Cardiac muscle cell (in vitro differentiated cells and primary cell): Measurements from ENCODE around the gene HIPK3. TPM values are rescaled to one million over a fixed set of nuclear protein-coding genes. Genes with fewer than 3 reads are reported as not detected.

Experiments used
- DNase-seq, 2 donors: peaks; one replicate each; pipeline versions ENCODE4 v3.0.0 to v3.0.0-alpha.2; 2010 to 2017; ENCODE audit warnings: low read depth in 1 of 2, low spot score in 1 of 2
- H3K27ac ChIP-seq: fragments of 200-600 bp; sonication (generic); 2 replicates; pipeline ENCODE4 v1.5.1; 2016
- H3K27me3 ChIP-seq: fragments of 200-600 bp; sonication (generic); 2 replicates; pipeline ENCODE4 v1.6.0; 2016; ENCODE audit warnings: control low read depth
- H3K36me3 ChIP-seq: fragments of 200-600 bp; sonication (generic); 2 replicates; pipeline ENCODE4 v1.5.1; 2016; ENCODE audit warnings: control low read depth
- H3K4me1 ChIP-seq: fragments of 200-600 bp; sonication (generic); 2 replicates; pipeline ENCODE4 v1.8.1; 2017; ENCODE audit warnings: low read depth, mild to moderate bottlenecking, mixed run types
- H3K4me3 ChIP-seq: fragments of 200-600 bp; sonication (generic); 2 replicates; pipeline ENCODE4 v1.5.1; 2016; ENCODE audit warnings: mild to moderate bottlenecking
- H3K9me3 ChIP-seq: fragments of 200-600 bp; sonication (generic); 2 replicates; pipeline ENCODE4 v1.5.1; 2017; ENCODE audit warnings: low read depth, mild to moderate bottlenecking, control low read depth
- polyA plus RNA-seq: library from polyadenylated mRNA; unstranded; fragments of >200 nt; fragmentation: Nextera tagmentation; extraction: Ambion mirVana; gene quantifications from 2 replicates; pipeline ENCODE4 v1.2.1, GENCODE V29; 2016
- total RNA-seq: library from RNA; depleted of rRNA; stranded (reverse); fragments of >200 nt; gene quantifications from 2 replicates; pipeline ENCODE4 v1.2.3, GENCODE V29; 2016
- TF ChIP-seq, protein P1 (sequence below): IDR thresholded peaks from 2 replicates; pipeline ENCODE4 v1.5.1; 2012; ENCODE audit warnings: low read depth, mild to moderate bottlenecking, low read length

The HIPK3 gene
- total and polyA plus RNA-seq, 2 experiments from 2014 or later: 56.6 to 179 TPM

DNA sequence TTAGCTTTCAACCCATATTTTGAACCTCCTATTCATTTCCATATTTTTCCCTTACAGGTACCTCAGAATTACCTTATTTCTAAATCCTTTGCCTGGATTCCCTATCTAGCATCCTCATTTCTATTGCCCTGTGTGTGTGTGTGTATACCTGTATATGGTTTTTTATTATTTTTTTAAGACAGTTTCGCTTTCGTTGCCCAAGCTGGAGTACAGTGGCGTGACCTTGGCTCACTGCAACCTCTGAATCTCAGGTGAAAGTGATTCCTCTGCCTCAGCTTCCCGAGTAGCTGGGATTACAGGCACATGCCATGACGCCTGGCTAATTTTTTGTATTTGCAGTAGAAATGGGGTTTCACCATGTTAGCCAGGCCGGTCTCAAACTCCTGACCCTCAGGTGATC, 12.6 kb downstream of the HIPK3 start:
- TF ChIP-seq, protein P1, sequence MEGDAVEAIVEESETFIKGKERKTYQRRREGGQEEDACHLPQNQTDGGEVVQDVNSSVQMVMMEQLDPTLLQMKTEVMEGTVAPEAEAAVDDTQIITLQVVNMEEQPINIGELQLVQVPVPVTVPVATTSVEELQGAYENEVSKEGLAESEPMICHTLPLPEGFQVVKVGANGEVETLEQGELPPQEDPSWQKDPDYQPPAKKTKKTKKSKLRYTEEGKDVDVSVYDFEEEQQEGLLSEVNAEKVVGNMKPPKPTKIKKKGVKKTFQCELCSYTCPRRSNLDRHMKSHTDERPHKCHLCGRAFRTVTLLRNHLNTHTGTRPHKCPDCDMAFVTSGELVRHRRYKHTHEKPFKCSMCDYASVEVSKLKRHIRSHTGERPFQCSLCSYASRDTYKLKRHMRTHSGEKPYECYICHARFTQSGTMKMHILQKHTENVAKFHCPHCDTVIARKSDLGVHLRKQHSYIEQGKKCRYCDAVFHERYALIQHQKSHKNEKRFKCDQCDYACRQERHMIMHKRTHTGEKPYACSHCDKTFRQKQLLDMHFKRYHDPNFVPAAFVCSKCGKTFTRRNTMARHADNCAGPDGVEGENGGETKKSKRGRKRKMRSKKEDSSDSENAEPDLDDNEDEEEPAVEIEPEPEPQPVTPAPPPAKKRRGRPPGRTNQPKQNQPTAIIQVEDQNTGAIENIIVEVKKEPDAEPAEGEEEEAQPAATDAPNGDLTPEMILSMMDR: no peak
- Histone ChIP-seq H3K27me3 (no peaks in the 10 kb centered on the region), H3K9me3 (no peaks in the 10 kb centered on the region), H3K36me3 (no peaks in the 10 kb centered on the region), H3K27ac (peak overlapping the region; percentile 72), H3K4me1 (peaks cover 25% of the 10 kb centered on the region), H3K4me3 (no peak overlapping the region)
- DNase-seq: no peak

DNA sequence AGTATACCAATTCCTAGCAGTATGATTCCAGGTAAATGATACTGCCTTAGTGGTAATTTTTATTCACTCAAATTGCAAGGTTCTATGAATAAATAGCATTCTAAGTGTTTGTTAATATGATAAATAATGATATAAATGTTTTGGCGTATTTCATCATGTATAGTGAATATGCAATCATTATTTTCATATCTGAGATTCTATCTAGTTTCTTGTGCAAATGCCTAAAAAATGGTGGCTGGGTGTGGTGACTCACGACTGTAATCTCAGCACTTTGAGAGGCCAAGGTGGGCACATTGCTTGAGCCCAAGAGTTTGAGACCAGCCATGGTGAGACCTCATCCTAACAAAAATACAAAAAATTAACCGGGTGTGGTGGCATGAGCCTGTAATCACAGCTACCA, 13.9 kb downstream of the HIPK3 start:
- Histone ChIP-seq H3K36me3 (no peaks in the 10 kb centered on the region), H3K27me3 (no peaks in the 10 kb centered on the region), H3K4me3 (no peak overlapping the region), H3K27ac (no peak overlapping the region), H3K9me3 (no peaks in the 10 kb centered on the region), H3K4me1 (peaks cover 33% of the 10 kb centered on the region)
- TF ChIP-seq, protein P1: no peak
- DNase-seq: no peak

DNA sequence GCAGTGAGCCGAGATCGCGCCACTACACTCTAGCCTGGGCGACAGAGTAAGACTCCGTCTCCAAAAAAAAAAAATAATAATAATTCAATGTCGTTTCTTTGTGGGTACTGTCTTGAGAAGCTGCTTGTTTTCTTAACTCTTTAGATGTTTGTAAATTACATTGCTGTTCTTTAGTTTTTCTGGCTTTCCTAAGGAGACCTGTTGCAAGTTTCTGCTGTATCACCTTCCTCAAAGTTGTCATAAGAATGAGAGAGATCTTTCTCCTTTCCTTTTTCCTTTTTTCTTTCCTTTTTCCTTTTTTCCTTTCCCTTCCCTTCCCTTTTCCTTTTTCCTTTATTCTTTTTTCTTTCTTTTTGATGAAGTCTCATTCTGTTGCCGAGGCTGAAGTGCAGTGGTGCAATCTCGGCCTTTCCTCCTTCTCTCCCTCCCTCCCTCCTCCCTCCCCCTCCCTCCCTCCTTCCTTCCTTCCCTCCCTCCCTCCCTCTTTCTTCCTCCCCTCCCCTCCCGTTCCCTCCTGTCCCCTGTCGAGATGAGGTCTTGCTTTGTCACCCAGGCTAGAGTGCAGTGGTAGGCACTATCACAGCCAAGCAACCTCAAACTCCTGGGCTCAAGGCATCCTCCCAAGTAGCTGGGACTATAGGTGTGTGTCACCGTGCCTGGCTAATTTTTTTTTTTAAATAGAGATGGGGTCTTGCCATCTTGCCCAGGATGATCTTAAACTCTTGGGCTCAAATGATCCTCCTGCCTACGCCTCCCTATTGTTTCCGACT, 15.3 kb downstream of the HIPK3 start:
- DNase-seq: no peak
- H3K4me3 ChIP-seq: no peak overlapping the region
- H3K4me1 ChIP-seq: peaks cover 35% of the 10 kb centered on the region
- H3K27me3 ChIP-seq: no peaks in the 10 kb centered on the region
- TF ChIP-seq, protein P1: no peak
- no peaks in the 10 kb centered on the region for H3K9me3 ChIP-seq
- peak overlapping the region; percentile 17 for H3K27ac ChIP-seq
- H3K36me3 ChIP-seq: no peaks in the 10 kb centered on the region

DNA sequence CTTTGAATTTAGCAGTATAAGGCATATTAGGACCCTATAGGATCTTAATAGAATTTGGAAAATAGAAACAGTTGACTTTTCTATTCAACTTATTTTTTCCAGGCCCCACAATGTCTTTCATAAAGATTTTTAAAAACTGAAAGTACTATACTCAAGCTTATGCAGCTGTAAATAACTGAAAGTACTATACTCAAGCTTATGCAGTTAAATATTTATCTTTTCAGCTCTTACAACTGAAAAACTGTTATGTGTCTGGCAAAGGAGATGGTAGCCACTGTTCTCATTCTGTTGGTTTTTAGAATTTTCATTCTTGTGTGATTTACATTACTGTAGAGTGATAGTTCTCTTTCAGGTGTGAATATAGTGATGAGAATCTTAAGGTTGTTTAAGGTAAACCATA, 16.5 kb downstream of the HIPK3 start:
- H3K27me3 ChIP-seq: no peaks in the 10 kb centered on the region
- peak overlapping the region; percentile 69 for H3K27ac ChIP-seq
- no peaks in the 10 kb centered on the region for H3K9me3 ChIP-seq
- no peak for DNase-seq
- TF ChIP-seq, protein P1: no peak
- H3K4me3 ChIP-seq: no peak overlapping the region
- H3K4me1 ChIP-seq: peaks cover 39% of the 10 kb centered on the region
- no peaks in the 10 kb centered on the region for H3K36me3 ChIP-seq

DNA sequence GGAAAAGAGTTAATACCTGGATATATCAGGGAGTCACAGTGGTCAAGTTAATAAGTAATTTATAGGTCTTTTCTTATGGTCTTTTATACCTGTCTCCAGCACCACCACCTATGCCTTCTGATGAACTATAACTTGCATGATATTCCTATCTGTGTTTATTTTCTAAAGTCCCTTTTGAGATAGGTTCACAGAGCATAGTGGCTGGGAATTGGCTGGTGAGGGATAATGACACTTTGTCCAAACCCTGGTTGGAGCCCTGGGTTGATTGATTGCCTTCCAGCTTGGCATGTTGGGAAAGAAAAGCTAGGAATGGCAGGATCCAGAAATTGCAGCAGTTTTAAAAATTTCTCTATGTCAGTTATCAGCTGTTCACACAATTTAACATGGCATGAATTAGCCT, 23.2 kb downstream of the HIPK3 start:
- TF ChIP-seq, protein P1: no peak
- Histone ChIP-seq H3K4me3 (no peak overlapping the region), H3K36me3 (no peaks in the 10 kb centered on the region), H3K4me1 (peaks cover 20% of the 10 kb centered on the region), H3K9me3 (no peaks in the 10 kb centered on the region), H3K27ac (peak overlapping the region; percentile 65), H3K27me3 (no peaks in the 10 kb centered on the region)
- no peak for DNase-seq
